HK-2 (cell line): Measurements from ENCODE around the gene PTPRH.
"Not testable (repeated sequence)": the region's sequence is repeated elsewhere in the genome, so short reads cannot be mapped to it uniquely, and the experiment has no call there.

ENCODE experiments used
- DNase-seq: peaks from one replicate; pipeline ENCODE4 v3.0.0-alpha.2; 2018; ENCODE audit not compliant: unreplicated experiment

PTPRH gene

DNA sequence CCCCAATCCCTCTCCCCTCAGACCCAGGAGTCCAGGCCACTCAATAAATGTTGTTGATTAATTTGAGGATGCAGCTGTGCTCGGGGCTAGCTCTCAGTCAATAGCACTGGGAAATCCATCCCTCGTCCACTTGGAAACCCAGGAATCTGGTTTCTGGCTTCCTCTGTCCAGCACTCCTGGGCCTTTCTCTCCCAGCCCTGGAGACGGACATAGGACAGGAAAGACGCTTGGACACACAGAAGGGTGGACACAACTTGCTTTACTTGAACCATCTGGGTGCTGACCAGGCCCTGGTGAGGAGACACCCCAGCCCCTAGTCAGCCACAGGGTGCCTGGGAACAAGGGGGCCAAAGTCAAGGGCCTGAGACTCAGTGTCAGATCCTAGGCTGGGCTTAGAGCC is 50.9 kb downstream of the PTPRH start:
- DNase-seq = no peak

DNA sequence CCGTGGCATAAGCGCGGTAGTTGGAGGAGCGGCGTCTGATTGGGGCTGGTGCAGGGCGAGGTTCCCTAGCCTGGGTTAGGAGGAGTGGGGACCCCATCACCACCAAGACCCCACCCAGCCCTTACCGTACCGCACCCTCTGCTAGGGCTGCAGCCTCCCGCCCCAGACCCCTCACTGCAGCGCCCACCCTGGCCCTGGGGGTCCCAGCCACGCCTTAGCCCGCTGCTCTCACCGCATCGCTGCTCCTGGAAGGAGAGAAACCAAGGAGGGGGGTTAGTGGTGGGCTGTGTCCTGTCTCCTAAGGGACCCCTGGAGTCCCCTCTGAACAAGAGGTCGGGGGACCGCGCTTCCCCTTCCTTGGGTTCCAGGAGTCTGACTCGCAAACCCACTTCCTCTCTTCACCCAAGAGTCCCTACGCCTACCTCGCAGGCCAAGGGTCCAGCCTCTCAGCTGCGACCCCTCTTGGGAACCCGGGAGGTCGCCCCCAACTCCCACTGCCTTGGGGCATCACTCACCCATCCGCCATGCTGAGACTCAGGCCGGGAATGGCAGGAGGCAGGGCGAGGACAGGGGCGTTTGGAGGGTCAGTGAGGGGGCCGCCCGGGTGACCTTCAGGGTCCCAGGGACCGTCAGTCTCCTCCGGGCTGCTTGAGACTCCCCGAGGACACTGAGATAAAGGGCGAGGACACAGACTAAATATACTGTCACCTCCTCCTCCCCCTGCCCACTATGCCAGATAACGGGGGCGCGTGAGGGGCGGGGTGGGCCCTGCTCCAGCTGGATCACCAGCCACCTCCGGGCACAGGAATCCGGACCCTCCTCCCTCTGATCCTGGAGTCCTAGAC is 52.0 kb downstream of the PTPRH start, which contains the start of gene TNNI3:
Gene TNNI3, minus strand, starts transcription at position 669 of the 845 bp plus-strand sequence. Its CDS starts 143 bp downstream, at position 526.
- no peak for DNase-seq

DNA sequence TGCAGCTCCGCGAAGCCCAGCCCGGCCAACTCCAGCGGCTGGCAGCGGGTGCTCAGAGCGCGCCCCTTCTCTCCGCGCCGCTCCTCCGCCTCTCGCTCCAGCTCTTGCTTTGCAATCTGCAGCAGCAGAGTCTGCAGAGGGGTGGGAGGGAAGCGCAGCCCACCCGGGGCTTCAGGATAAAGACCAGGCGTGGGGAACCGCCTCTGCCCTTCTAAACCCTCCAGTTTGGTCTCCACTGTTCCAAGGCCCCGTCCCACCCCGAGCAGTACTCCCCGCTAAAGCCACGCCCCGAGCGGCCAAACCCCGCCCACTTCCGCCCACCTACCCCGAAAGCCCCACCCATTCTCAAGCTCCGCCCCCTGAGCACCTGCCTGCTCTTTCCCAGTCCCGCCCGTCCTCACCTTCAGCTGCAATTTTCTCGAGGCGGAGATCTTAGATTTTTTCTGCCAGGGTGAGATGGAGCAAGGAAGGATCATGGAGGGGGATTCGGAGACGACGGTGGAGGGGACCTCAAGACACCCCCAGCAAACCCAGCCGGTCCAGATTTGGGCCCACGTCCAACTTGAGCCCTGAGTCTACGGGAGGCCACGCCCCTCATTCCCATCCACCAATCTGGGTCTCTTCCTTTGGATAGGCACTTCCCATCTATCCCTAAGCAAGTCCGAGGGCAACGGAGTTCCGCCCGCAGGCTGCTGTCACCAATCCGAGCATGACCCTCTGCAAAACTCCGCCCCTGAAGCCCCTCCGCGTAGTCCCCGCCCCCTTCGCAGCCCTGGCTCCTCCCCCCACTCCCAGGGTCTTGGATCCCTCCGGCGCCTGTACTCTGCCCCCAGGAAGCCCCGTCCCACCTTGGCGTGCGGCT is 52.9 kb downstream of the PTPRH start:
- DNase-seq = peak; percentile 61

DNA sequence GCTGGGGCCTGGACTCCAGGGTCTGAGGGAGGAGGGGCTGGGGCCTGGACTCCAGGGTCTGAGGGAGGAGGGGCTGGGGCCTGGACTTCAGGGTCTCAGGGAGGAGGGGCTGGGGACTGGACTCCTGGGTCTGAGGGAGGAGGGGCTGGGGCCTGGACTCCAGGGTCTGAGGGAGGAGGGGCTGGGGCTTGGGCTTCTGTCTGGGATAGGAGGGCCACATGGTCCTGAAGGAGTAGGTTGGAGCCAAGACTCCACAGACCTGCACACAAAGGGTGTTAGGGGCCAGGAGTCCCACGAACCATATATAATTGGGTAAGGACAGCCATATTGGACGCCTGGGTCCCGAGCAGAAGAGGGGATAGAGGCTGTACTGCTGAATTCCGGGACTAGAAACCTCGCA is 53.5 kb downstream of the PTPRH start:
- not testable (repeated sequence) for DNase-seq

DNA sequence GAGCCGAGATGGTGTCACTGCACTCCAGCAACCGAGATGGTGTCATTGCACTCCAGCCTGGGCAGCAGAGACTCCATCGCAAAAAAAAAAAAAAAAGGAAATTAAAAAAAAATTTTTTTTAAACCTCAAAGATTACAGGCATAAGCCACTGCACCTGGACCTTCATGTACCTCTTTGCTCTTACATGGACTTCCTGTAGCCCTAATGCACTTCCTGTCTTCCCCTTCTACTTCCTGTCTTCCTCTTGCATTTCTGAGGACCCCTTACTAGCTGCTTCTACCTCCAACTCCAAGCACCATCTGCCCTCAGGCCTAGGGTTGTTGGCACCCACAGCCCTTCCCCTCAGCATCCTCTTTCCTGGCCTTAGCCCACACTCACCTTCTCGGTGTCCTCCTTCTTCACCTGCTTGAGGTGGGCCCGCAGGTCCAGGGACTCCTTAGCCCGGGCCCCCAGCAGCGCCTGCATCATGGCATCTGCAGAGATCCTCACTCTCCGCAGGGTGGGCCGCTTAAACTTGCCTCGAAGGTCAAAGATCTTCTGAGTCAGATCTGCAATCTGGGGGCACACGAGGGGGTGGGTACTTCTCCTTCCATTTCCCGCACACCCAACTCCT is 55.5 kb downstream of the PTPRH start:
- DNase-seq = no peak

DNA sequence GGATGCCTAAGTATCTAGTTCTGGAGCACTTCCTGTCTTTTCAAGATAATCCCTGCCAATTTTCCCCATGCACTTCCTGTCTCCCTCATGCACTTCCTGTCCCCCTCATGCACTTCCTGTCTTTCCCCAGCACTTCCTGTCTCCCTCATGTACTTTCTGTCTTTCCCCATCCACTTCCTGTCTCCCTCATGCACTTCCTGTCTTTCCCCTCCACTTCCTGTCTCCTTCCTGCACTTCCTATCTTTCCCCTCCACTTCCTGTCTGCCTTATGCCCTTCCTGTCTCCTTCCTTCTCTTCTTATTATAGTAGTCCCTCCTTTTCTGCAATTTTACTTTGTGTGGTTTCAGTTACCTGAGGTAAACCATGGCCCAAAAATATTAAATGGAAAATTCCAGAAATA is 57.3 kb downstream of the PTPRH start:
- DNase-seq = no peak

DNA sequence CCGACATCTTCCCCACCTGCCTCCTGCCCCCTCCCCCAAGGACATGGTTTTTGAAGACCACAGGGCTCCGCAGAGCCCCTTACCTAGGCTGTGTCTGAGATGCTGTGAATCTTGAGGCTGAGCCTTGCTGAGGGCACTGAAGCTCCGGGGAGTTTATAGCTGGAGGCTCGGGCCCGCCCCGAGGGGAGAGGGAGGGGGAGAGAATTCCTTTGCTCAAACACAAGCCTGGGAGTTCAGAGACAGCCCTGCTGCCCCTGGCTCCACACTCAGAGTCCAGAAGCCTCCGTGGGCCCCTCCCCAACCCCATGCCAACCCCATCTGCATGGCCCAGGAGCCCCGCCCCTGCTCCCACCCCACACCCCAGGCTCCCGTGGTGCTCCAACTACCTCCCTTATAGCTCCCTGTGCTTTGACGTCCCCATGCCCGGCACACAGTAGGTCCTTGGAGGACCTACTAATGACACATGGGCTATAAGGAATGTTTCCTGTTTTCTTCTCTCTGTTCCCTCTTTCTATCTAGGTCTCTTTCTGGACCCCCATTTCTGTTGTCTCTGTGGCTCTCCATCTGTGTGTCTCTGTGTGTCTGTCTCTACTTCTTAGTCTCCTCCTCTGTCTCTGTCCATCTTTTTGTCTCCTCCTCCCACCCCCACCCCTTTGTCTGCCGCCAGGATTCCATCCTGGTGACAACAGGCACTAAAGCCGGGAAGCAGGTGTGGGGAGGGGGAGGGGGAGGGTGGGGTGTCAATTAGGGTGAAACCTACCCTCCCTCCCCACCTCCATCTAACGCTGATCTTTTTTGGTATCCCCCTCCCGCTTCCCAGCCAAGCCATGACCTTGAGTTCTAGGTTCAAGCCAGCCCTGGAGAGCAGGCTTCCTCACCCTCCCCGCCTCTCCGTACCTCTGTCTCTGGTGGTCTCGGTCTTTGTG is 60.0 kb downstream of the PTPRH start, which contains the start of gene TNNT1:
Gene TNNT1, minus strand, starts transcription at position 129 of the 926 bp plus-strand sequence. CDS start 2,049 bp downstream, outside the sequence.
- no peak for DNase-seq

DNA sequence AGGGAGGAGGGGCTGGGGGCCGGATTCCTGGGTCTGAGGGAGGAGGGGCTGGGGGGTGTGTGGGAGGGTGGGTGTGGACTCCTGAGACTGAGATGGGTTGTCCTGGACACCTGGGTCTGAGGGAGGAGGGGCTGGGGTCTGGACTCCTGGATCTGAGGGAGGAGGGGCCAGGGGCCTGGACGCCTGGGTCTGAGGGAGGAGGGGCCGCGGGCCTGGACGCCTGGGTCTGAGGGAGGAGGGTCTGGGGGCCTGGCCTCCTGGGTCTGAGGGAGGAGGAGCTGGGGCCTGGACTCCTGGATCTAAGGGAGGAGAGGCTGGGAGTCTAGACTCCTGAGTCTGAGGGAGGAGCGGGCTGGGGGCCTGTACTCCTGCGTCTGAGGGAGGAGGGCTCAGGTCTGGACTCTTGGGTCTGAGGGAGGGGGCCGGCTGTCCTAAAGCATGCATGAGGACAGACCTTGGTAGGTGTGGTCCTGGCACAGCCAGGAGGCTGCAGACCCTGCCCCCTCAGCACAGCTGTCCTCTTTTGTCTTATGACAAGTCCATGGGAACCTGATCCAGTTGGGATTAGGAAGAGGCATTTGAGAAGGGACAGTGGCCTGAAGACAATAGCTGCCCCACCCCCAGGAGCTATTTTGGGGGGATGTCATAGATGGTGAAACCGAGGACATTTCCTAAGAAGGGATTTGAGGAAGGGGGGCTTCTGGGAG is 61.6 kb downstream of the PTPRH start:
- DNase-seq = no peak

DNA sequence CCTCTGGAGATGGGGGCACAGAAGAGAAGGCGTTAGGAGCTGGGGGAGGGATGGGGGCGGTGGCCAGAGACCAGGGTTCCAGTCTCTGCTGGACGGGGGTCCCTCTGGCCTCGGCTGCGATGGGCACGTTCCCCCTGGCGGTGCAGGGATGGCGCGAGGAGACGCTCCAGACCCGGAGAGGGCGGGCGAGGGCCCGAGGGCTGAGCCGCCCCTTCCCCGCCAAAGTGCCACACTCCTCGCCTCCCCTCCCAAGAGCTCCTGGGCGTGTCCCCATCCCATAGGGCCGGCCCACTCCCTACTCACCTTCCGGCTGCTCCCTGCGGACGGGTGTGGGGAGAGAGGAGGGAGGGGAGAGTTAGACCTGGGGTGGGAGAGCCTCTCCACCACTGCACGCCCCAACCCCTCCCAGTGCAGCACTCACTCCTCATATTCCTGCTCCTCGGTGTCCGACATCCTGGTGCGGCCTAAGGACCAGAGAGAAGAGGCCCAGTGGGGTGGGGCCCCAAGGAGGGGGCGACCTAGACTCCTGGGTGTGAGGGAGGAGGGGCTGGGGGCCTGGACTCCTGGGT is 62.5 kb downstream of the PTPRH start:
- peak; percentile 87 for DNase-seq

DNA sequence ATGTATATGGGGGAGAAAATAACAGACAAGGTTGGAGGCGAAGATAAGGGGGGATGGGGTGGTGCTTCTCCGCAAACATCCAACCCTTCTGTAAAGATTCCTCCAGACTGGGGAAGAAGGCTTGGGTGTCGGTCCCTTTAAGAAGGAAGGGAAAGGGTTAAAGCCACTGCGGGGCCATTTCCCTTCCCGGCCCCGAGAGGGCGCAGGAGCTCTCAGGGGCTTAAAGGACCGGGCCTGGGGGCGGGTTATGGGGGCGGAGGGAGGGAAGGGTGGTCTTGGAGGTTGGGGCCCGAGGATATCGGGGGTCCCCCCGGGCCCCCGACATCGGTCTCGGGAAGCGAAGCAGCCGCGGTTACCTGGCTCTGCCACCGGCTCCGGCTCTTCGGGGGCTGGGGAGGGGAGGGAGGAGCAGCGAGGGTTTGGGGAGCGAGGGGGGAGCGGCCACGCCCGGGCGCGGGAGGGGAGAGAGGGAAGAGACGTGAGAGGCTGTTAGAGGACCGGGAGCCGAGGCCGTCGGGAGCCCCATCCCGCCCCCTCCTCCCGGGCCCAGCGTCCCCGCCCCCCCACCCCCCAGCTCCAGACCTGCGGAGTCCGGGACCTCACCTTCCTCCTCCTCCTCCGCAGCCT is 63.1 kb downstream of the PTPRH start:
- peak; percentile 74 for DNase-seq

DNA sequence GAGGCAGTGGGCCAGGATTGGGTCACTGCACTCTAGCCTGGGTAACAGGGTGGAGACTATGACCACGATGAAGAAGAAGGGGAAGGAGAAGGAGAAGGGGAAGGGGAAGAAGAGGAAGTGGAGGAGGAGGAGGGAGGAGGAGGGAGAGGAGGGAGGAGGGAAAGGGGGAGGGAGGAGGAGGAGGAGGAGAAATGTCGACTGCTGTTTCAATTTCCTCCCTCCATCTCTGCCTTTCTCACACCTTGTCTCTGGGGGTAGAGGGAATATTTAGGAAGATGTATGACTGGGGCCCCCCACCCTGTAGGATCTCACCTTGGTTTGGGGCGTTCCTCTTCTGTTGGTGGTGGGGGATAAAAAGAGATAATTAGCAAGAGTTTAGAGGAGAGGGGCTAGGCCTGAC is 64.1 kb downstream of the PTPRH start:
- DNase-seq = no peak

DNA sequence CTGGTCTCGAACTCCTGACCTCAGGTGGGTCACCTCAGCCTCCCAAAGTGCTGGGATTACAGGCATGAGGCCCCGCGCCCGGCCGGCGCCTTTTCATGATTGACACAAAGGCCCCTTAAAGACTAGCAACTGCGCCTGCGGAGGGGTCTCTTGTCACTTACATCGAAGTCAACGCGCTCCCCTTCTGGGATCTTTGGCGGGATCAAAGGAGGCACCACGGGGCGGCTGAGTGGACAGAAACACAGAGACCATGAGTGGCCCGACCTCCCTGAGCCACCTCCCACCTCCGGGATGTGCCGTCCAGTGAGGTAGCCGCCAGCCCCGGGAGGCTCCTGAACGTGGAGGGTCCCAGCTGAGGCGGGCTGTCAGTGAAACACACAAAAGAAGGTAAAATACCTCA is 67.6 kb downstream of the PTPRH start:
- DNase-seq = no peak

DNA sequence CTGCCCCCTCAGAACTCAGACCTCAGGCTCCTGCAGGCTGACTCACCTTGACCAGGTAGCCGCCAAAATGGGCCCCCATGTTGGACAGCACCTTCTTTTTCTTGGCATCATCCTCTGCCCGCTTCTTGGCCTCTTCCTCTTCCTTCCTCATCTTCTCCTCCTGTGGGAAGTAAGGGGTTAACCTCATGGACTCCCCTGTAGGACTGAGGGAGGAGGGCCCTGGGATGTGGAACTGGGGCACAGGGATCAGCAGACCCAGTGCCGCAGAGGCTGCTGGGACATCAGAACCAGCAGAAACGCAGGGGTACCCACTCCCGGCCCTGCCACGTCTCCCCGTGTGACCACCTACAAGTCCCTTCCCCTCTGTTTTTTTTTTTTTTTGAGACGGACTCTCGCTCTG is 71.4 kb downstream of the PTPRH start:
- DNase-seq = no peak

DNA sequence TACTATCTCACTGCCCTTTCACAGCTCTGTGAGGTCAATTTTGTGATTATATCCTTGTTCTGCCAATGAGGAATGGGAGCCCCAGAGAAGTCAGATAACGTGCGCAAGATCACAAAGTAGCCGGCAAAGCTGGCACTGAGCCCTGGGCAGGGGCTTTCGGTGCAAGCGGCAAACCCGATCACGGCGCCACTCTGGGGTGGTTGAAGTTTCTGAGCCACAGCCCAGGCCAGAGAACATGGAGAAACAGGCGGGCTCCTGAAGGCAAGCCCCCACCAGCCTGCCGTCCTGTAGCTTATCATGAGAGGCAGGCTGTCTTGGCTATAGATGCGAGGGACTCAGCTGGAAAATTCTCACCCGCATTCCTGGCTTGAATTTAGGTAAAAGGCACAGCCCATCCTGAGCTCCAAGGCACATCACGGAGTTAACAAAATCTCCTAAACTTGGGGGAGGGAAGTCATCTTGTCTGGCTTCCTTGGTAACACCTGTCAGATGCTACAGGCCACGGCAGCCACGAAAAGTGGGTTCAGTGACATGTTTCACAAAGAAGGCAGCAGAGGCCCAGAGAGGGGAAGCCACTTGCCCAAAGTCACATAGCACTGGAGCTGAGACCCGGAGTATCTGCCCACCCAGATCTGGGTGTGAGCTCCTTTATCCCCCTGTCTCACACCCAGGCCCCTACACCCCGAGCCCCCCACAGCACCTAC is 72.8 kb downstream of the PTPRH start:
- DNase-seq = no peak

DNA sequence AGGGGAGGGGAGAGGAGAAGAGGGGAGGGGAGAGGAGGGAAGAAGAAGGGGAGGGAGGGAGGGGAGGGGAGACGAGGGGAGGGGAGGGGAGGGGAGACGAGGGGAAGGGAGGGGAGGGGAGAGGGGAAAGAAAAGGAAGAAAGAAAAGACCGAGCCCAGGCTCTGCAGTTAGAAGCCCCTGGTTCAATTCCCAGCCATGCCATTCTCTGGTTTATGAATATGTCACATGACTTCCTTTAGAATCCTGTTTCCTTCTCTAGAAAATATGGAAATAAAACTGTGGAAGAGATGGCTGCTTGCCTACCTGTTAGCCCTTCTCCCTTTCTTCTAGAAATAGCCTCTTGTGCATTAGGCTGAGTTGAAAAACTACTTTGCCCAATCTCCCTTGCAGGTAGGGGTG is 74.6 kb downstream of the PTPRH start:
- no peak for DNase-seq

DNA sequence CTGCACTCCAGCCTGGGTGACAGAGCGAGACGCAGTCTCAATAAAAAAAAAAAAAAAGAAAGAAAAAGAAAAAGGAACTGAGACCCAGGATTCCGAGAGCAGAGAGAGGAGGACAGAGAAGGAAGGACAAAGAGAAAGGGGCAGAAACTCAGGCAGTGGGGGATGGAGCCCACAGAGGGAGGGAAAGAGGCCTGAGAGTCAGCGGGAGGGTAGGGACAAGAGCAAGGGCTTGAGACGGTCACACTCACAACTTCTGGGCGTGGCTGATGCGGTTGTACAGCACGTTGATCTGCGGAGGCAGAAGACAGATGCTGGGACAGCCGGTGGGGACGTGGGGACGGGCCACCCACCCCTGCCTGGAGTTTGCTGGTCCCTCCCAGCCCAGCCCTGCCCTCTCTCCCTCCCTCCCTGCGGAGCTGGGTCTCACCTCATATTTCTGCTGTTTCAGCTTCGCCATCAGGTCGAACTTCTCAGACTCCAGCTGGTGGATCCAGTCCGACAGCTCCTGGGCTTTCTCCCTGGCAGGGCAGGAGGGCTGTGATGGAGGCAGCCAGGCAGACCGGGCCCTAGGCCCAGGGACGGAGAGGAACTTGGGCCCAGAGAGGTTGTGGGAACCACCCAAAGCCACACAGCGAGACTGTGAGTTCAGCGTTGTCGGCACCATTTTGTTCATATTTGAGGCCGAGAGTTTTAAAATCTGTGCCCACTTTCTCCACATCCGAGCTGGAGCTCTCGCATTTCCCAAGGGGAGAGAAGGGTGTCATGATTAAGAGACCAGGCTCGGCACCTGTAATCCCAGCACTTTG is 75.5 kb downstream of the PTPRH start:
- DNase-seq = no peak

DNA sequence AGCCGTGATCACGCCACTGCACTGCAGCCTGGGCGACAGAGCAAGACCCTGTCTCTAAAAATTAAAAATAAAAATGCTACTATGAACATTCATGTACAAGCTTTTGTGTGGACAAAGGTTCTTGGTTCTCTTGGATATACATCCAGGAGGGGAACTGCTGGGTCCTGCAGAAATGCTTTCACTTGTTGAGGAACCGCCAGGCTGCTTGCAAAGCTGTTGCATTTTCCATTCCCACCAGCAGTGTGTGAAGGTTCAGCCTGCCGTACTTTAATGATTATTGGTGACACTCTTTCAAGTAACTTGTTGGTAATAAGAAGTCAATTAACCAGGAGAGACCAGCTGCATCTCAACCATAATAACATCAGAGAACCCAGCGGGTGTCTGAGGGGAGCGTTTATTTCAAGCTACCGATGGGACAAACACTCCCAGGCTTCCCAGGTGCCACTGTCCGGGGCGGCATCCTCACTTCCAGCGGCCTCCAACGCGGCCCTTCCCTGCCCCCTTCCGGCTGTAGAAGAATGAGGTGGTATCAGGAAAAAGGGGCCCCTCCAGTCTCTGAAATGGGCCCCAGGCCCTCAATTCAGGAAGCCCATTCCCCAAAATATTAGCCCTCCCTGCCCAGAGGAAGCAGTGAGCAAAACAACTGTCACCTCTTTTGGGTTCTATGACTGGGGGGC is 76.7 kb downstream of the PTPRH start:
- no peak for DNase-seq

DNA sequence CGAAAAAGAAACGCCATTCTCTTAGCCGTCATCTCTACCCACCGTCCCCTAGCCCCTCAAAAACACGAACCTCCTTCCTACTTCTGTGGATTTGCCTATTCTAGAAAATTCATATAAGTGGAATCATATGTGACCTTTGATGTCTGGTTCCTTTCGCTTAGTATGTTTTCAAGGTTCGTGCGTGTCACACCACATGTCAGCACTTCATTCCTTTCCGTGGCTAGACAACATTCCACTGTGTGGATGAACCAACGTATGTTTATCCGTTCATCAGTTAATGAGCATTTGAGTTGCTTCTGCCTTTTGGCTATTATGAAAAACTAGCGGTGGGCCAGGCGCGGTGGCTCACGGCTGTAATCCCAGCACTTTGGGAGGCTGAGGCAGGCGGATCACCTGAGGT is 77.9 kb downstream of the PTPRH start:
- no peak for DNase-seq
